HG02840 (cell line): ENCODE measurements around the gene PIEZO1.
"Not testable (repeated sequence)": the region's sequence is repeated elsewhere in the genome, so short reads cannot be mapped to it uniquely, and the experiment has no call there.

ENCODE experiments used
- ATAC-seq: cut with Tn5 transposase; IDR thresholded peaks from one replicate; pipeline ENCODE4 v1.9.1; 2021; ENCODE audit warnings: mild to moderate bottlenecking, moderate library complexity, moderate number of reproducible peaks; ENCODE audit not compliant: unreplicated experiment, low FRiP score

Gene PIEZO1

GRCh38 chr16:88783391-88784073 is 1.5 kb downstream of the PIEZO1 start:
- no peak for ATAC-seq

GRCh38 chr16:88782454-88783390 is 2.3 kb downstream of the PIEZO1 start:
- ATAC-seq, result no peak

- ATAC-seq, result no peak
Measured at GRCh38 chr16:88781140-88782077, 3.6 kb downstream of the PIEZO1 start.

- no peak for ATAC-seq
Measured at GRCh38 chr16:88780142-88781062, 4.6 kb downstream of the PIEZO1 start.

- no peak for ATAC-seq
Measured at GRCh38 chr16:88779406-88780141, 5.4 kb downstream of the PIEZO1 start.

GRCh38 chr16:88778541-88779065 is 6.4 kb downstream of the PIEZO1 start:
- ATAC-seq, result no peak

GRCh38 chr16:88778271-88778525 is 6.8 kb downstream of the PIEZO1 start:
- no peak for ATAC-seq

- no peak for ATAC-seq
Measured at GRCh38 chr16:88777471-88778270, 7.3 kb downstream of the PIEZO1 start.

GRCh38 chr16:88775825-88776224 is 9.2 kb downstream of the PIEZO1 start:
- ATAC-seq, result no peak

GRCh38 chr16:88774544-88775393 is 10.3 kb downstream of the PIEZO1 start:
- no peak for ATAC-seq

GRCh38 chr16:88773812-88774291 is 11.2 kb downstream of the PIEZO1 start:
- ATAC-seq, result no peak

- ATAC-seq, result no peak
Measured at GRCh38 chr16:88772871-88773811, 11.9 kb downstream of the PIEZO1 start.

GRCh38 chr16:88771781-88772180 is 13.2 kb downstream of the PIEZO1 start:
- ATAC-seq, result not testable (repeated sequence)

GRCh38 chr16:88771294-88771772 is 13.7 kb downstream of the PIEZO1 start:
- no peak for ATAC-seq

GRCh38 chr16:88770461-88771293 is 14.3 kb downstream of the PIEZO1 start:
- no peak for ATAC-seq
